Body of pancreas (tissue), 4 donors: ENCODE results near the gene CLN5.

Experiments
- CTCF ChIP-seq, 7 experiments: fragments of 450-650 bp in 4 of 7; fragments of 200-600 bp in 3 of 7; sonication (generic) in 3 of 7; IDR thresholded peaks; one replicate each; pipeline ENCODE4 v1.5.1; 2016 to 2019; ENCODE audit warnings: antibody characterized with exemption in 7 of 7
- POLR2A ChIP-seq, 3 donors: fragments of 450-650 bp; IDR thresholded peaks; one replicate each; pipeline ENCODE4 v1.6.1; 2016; ENCODE audit warnings: antibody characterized with exemption in 3 of 3, mild to moderate bottlenecking in 2 of 3

DNA sequence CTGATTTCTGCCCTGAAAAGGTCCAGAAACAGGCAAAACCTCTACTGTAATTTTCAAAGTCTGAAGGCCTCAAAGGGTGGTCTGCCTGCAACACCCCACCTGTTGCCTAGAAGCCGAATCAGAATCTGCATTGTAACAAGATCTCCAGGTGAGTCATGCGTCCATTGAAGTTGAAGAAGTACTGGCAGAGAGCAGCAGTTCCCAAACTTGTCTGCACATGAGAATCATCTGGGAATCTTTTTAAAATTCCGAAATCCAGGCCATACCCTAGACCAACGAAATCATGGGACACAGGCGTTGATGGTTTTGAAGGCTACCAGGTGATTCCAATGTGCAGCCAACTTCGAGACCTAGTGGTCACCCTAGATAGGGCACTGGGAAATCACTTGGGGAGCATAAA, 16.0 kb upstream of the CLN5 start:
- TF ChIP-seq CTCF (IDR thresholded peaks at IDR 0.05), result no peak
- no peak for TF ChIP-seq POLR2A (IDR thresholded peaks at IDR 0.05)
